Hepatocyte (in vitro differentiated cells): ENCODE measurements around the gene TCTN1. TPM values are rescaled to one million over a fixed set of nuclear protein-coding genes. Genes with fewer than 3 reads are reported as not detected.

Experiments
- DNase-seq: peaks from one replicate; pipeline ENCODE4 v3.0.0-alpha.2; 2016; ENCODE audit warnings: low spot score
- H2AFZ ChIP-seq: fragments of 200-600 bp; sonication (generic); 2 replicates; pipeline ENCODE4 v1.6.0; 2016; ENCODE audit warnings: antibody characterized with exemption, mild to moderate bottlenecking
- H3K27ac ChIP-seq: fragments of 200-600 bp; sonication (generic); 2 replicates; pipeline ENCODE4 v1.5.1; 2016; ENCODE audit warnings: mild to moderate bottlenecking
- H3K27me3 ChIP-seq: fragments of 200-600 bp; sonication (generic); 2 replicates; pipeline ENCODE4 v1.6.1; 2016
- H3K36me3 ChIP-seq: fragments of 200-600 bp; sonication (generic); replicated peaks from 2 replicates; pipeline ENCODE4 v1.5.1; 2016; ENCODE audit warnings: low read depth; ENCODE audit not compliant: insufficient read depth
- H3K4me1 ChIP-seq: fragments of 200-600 bp; sonication (generic); 2 replicates; pipeline ENCODE4 v1.5.1; 2016; ENCODE audit warnings: mild to moderate bottlenecking, moderate library complexity; ENCODE audit not compliant: insufficient read depth
- H3K4me2 ChIP-seq: fragments of 200-600 bp; sonication (generic); 2 replicates; pipeline ENCODE4 v1.6.0; 2016
- H3K4me3 ChIP-seq: fragments of 200-600 bp; sonication (generic); 2 replicates; pipeline ENCODE4 v1.5.1; 2016; ENCODE audit warnings: mild to moderate bottlenecking
- H3K79me2 ChIP-seq: fragments of 200-600 bp; sonication (generic); 2 replicates; pipeline ENCODE4 v1.6.0; 2017; ENCODE audit warnings: mild to moderate bottlenecking
- H3K9me2 ChIP-seq: fragments of 200-600 bp; sonication (generic); replicated peaks from 2 replicates; pipeline ENCODE4 v1.6.0; 2017; ENCODE audit warnings: mild to moderate bottlenecking; ENCODE audit not compliant: insufficient read depth
- H3K9me3 ChIP-seq: fragments of 200-600 bp; sonication (generic); 2 replicates; pipeline ENCODE4 v1.5.1; 2016; ENCODE audit warnings: low read depth, mild to moderate bottlenecking
- H4K20me1 ChIP-seq: fragments of 200-600 bp; sonication (generic); 2 replicates; pipeline ENCODE4 v1.6.0; 2016; ENCODE audit warnings: mild to moderate bottlenecking; ENCODE audit not compliant: insufficient read depth, poor library complexity, severe bottlenecking
- CTCF ChIP-seq: fragments of 200-600 bp; sonication (generic); IDR thresholded peaks from 2 replicates; pipeline ENCODE4 v1.5.1; 2016; ENCODE audit warnings: antibody characterized with exemption, mild to moderate bottlenecking; ENCODE audit not compliant: poor library complexity
- EZH2 ChIP-seq: fragments of 200-600 bp; sonication (generic); IDR thresholded peaks from 2 replicates; pipeline ENCODE4 v1.6.1; 2016; ENCODE audit warnings: antibody characterized with exemption, mild to moderate bottlenecking, borderline replicate concordance
- EZH2phosphoT487 ChIP-seq: fragments of 200-600 bp; sonication (generic); IDR thresholded peaks from one replicate; pipeline ENCODE4 v1.6.1; 2018; ENCODE audit warnings: antibody characterized with exemption, mild to moderate bottlenecking, low read depth, moderate library complexity; ENCODE audit not compliant: unreplicated experiment, severe bottlenecking
- WGBS: methylation state at CpG from one replicate; pipeline ENCODE4 v1.1.6; 2016; ENCODE audit warnings: low lambda C conversion rate; ENCODE audit errors: missing lambda C conversion rate; 5-methylcytosine and 5-hydroxymethylcytosine counted together
- polyA plus RNA-seq: library from polyadenylated mRNA; unstranded; fragments of >200 nt; fragmentation: Nextera tagmentation; extraction: Ambion mirVana; gene quantifications from 2 replicates; pipeline ENCODE4 v1.2.1, GENCODE V29; 2016
- total RNA-seq: library from RNA; depleted of rRNA; stranded (reverse); fragments of >200 nt; gene quantifications from 2 replicates; pipeline ENCODE4 v1.2.3, GENCODE V29; 2014

TCTN1 gene
- total and polyA plus RNA-seq, 2 experiments from 2014 or later = 39.0 to 40.6 TPM

- H3K9me3 ChIP-seq = no peaks in the 10 kb centered on the region
- H2AFZ ChIP-seq = no peak overlapping the region
- H3K27me3 ChIP-seq = no peaks in the 10 kb centered on the region
- WGBS = 79% methylated on average over 4 of the region's 4 CpGs
- H3K27ac ChIP-seq = no peak overlapping the region
- H3K4me1 ChIP-seq = no peaks in the 10 kb centered on the region
- H3K9me2 ChIP-seq = no peaks in the 10 kb centered on the region
- DNase-seq = no peak
- H3K4me2 ChIP-seq = no peak overlapping the region
- no peaks in the 10 kb centered on the region for H3K79me2 ChIP-seq
- no peak overlapping the region for H3K4me3 ChIP-seq
- H3K36me3 ChIP-seq = no peaks in the 10 kb centered on the region
- no peaks in the 10 kb centered on the region for H4K20me1 ChIP-seq
- no peak for TF ChIP-seq CTCF
Measured at GRCh38 chr12:110670161-110670701, 56.3 kb downstream of the TCTN1 start.

GRCh38 chr12:110676171-110676570 lies 62.2 kb downstream of the TCTN1 start:
- DNase-seq = no peak
- no peaks in the 10 kb centered on the region for H3K79me2 ChIP-seq
- H4K20me1 ChIP-seq = no peaks in the 10 kb centered on the region
- WGBS = 89% methylated on average over 4 of the region's 4 CpGs
- H3K9me3 ChIP-seq = no peaks in the 10 kb centered on the region
- H3K4me1 ChIP-seq = no peaks in the 10 kb centered on the region
- H2AFZ ChIP-seq = no peak overlapping the region
- H3K27ac ChIP-seq = no peak overlapping the region
- TF ChIP-seq CTCF (no peak), EZH2phosphoT487 (no peak), EZH2 (no peak)
- H3K9me2 ChIP-seq = no peaks in the 10 kb centered on the region
- no peak overlapping the region for H3K4me2 ChIP-seq
- H3K4me3 ChIP-seq = no peak overlapping the region
- no peaks in the 10 kb centered on the region for H3K36me3 ChIP-seq
- H3K27me3 ChIP-seq = no peaks in the 10 kb centered on the region

- Histone ChIP-seq H3K9me3 (no peaks in the 10 kb centered on the region), H3K27me3 (no peaks in the 10 kb centered on the region), H3K36me3 (no peaks in the 10 kb centered on the region), H3K9me2 (no peaks in the 10 kb centered on the region), H4K20me1 (no peaks in the 10 kb centered on the region), H3K79me2 (no peaks in the 10 kb centered on the region), H2AFZ (no peak overlapping the region), H3K4me3 (no peak overlapping the region), H3K4me2 (no peak overlapping the region), H3K4me1 (no peaks in the 10 kb centered on the region), H3K27ac (no peak overlapping the region)
- DNase-seq = no peak
- TF ChIP-seq EZH2 (no peak), EZH2phosphoT487 (no peak), CTCF (no peak)
- 81% methylated on average over 5 of the region's 5 CpGs for WGBS
Measured at GRCh38 chr12:110677206-110677911, 63.4 kb downstream of the TCTN1 start.
